22Rv1 (cell line): ENCODE measurements around the gene CACNG5.

Experiments
- H3K27ac ChIP-seq: fragments of 450-650 bp; 2 replicates; pipeline ENCODE4 v1.5.1; 2017
- ZFX ChIP-seq: fragments of 450-650 bp; IDR thresholded peaks from 2 replicates; pipeline ENCODE4 v1.6.1; 2017; ENCODE audit warnings: antibody characterized with exemption, borderline replicate concordance
- TF ChIP-seq, protein P1 (sequence below): fragments of 450-650 bp; IDR thresholded peaks from 2 replicates; pipeline ENCODE4 v1.5.1; 2017; ENCODE audit warnings: mild to moderate bottlenecking

CACNG5 gene

DNA sequence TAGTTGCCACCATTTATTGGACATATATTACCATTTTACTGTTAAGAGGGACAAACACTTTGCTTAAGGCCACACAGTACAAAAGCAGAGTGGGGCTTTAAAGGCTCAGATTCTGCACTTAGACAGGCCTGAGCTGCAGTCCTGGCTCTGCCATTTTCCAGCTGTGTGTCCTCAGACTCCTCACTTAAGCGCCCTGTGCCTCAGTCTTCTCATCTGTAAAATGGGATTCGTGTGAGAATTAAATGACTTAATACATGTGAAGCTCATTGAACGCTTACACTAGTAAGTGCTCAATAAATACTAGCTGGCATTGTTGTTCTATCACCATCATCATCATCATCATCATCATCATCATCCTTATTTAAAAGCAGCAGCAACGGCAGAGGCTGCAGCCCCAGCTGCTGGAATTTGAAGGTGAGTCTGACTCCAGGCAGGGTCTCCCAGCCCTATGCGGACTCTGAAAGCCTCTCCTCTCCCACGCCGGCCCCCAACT, 445 bp upstream of the CACNG5 start:
- TF ChIP-seq, protein P1, sequence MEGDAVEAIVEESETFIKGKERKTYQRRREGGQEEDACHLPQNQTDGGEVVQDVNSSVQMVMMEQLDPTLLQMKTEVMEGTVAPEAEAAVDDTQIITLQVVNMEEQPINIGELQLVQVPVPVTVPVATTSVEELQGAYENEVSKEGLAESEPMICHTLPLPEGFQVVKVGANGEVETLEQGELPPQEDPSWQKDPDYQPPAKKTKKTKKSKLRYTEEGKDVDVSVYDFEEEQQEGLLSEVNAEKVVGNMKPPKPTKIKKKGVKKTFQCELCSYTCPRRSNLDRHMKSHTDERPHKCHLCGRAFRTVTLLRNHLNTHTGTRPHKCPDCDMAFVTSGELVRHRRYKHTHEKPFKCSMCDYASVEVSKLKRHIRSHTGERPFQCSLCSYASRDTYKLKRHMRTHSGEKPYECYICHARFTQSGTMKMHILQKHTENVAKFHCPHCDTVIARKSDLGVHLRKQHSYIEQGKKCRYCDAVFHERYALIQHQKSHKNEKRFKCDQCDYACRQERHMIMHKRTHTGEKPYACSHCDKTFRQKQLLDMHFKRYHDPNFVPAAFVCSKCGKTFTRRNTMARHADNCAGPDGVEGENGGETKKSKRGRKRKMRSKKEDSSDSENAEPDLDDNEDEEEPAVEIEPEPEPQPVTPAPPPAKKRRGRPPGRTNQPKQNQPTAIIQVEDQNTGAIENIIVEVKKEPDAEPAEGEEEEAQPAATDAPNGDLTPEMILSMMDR: no peak
- TF ChIP-seq ZFX: no peak
- no peak overlapping the region for H3K27ac ChIP-seq

DNA sequence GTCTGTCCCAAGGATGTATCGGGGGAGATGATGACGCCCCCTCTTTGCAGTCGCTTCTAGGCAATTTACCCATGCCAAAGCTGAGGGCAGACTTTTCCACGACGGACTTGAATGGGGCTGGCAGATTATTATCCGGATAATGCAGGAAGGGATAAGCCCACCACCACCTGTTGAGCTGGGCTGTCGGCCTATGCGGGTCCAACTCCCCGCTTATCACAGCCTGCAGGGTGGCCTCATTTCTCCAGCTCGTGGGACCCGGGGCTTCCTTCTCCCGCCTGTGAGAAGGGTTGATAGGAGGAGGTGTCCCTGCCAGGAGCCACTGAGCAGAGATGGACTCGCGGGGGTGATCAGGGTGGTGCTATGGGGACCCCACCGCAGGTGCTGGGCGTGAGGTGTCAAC, 559 bp downstream of the CACNG5 start:
- TF ChIP-seq, protein P1: no peak
- TF ChIP-seq ZFX: no peak
- H3K27ac ChIP-seq: no peak overlapping the region

DNA sequence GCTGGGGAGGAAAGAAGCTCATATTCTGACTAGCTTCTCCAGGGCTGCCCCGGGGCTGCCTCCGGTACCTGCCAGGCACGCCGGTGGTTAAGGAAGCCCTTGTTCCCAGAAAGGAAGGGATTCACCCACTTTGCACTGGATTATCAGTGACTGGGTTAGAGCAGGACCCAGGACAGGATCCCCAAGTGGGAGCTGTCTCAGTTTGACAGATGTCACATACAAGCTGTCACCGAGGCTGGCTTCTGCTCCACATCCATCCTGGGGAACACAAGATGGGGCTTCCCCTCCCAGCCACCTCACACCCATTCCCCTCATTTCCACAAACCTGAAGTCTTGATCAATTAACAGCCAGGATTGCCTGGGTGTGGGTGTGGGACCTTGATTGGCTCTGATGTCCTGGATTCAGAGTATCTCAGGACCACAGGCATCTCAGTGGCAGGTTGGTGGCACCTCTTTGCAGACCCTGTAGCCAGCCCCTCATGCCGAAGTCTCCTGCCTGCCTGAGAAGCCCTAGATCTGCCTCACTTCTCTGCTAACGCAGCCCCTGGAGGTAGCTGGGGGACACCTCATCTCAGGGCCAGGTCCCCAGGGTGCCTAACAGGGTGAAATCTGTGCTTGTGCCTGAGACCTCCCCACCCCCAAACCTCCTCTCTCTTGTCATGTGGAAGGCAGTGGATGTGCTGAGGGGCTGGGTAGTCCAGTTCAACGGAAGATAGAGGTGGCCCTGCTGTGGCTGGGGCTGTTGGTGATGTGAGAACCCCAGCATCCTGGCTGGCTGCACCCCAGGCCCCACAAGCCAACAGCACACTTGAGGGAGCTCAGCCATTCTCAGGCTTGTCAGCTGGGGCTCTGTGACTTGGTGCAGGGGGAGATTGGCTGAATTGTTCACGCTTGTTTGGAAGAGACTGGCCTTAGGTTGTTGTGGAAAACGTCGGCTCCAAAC, 1.4 kb downstream of the CACNG5 start:
- TF ChIP-seq ZFX: no peak
- TF ChIP-seq, protein P1: no peak
- no peak overlapping the region for H3K27ac ChIP-seq

DNA sequence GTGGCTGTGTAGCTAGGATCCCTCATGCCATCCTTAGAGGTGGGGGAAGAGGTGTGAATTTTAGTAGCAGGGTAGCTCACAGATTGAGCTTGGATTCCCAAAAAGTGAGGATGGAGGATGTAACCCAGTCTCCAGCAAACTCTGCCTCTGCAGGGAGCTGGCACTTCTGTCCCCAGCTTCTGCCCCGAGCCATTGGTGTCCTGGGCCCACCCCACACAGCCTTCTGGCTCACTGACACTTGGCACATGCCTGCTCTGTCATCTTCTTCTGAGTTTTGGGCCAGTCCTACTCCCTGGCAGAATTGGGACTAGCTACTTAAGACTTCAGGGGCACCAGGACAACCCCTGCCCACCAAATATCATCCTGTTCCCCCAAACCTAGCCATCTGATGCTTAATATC, 2.3 kb downstream of the CACNG5 start:
- TF ChIP-seq, protein P1: no peak
- no peak for TF ChIP-seq ZFX

DNA sequence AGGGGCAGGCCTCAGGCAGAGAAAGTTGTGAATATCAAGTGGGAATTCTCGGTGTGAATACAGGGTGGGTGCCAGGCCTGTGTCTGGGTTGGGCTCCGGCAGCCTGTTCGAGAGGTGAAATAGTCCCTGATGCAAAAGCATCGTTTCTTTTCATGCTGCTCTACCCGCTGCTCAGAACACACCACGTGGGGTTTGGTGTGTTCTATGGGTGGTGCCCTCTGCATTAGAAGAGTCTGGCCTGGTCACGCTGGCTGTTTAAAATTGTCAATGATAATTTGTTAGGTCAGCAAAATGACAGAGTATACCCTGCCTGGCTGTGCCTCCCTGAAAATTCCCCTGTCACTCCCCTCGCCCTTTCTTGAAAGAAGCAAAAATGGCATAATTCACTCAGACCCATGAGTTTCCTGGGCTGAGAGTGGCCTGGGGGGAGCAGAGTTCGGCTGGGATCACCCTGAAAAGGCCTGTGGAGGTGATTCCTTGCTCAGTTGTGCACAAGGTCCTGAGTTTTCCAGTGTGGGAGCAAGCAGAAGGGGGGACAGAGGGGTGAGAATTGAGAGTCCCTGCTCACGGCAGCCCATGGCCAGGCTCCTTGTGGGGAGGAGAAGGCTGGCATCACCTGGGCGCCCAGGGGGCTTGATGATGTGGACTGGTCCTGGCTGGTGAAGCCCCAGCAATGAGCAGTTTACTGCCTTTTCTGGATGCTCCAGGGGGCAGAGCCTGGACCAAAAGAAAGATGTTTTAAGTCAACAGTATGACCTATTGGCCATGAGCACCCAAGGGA, 3.2 kb downstream of the CACNG5 start:
- no peak overlapping the region for H3K27ac ChIP-seq
- TF ChIP-seq ZFX: no peak
- TF ChIP-seq, protein P1: no peak

More for the DNA sequence above, 2.3 kb downstream of the CACNG5 start:
- H3K27ac ChIP-seq: no peak overlapping the region

DNA sequence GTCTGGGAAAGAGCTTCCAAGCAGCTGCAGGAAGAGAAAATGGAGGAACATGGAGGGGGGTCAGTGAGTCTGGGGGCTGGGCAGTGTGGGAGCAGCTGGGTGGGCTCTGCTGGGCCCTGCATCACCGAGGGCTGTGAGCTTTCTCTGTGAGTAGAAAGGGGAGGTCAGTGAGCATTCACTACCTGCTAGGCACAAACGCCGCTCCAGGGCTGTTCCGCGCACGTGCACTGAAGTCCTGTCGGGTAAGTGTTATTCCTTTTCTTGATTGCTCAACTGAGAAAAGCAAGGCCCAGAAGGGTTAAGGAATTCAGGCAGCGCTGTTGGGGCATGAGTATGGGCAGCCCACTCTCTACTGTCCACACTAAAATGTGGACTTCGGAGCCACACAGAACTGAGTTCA, 4.7 kb downstream of the CACNG5 start:
- no peak overlapping the region for H3K27ac ChIP-seq
- TF ChIP-seq, protein P1: no peak
- no peak for TF ChIP-seq ZFX
